ENCODE data around the gene KCTD18.

The KCTD18 gene

GRCh38 chr2:200446612-200447011 is 63.3 kb downstream of the KCTD18 start:
- no peak for TF ChIP-seq CTCF (IDR thresholded peaks at IDR 0.05; ENCODE audit: low read depth, low read length)
- no peak for TF ChIP-seq MAX (IDR thresholded peaks at IDR 0.05; ENCODE audit: low read depth, low read length)
- no peak for TF ChIP-seq MYC (IDR thresholded peaks at IDR 0.05; ENCODE audit: low read depth, low read length)
- no peak for TF ChIP-seq POLR2A (IDR thresholded peaks at IDR 0.05; ENCODE audit: extremely low read depth, insufficient read length)
- H3K4me3 ChIP-seq (ENCODE audit: low read depth, low read length), result no peak overlapping the region
- no peak for DNase-seq (ENCODE audit: low read depth)

- H3K4me3 ChIP-seq (ENCODE audit: low read depth, low read length), result no peak overlapping the region
- no peak for TF ChIP-seq CTCF (IDR thresholded peaks at IDR 0.05; ENCODE audit: low read depth, low read length)
- TF ChIP-seq MAX (IDR thresholded peaks at IDR 0.05; ENCODE audit: low read depth, low read length), result no peak
- TF ChIP-seq MYC (IDR thresholded peaks at IDR 0.05; ENCODE audit: low read depth, low read length), result no peak
- no peak for TF ChIP-seq POLR2A (IDR thresholded peaks at IDR 0.05; ENCODE audit: extremely low read depth, insufficient read length)
- no peak for DNase-seq (ENCODE audit: low read depth)
Measured at GRCh38 chr2:200445284-200445683, 64.6 kb downstream of the KCTD18 start.

- no peak overlapping the region for H3K4me3 ChIP-seq (ENCODE audit: low read depth, low read length)
- TF ChIP-seq MAX (IDR thresholded peaks at IDR 0.05; ENCODE audit: low read depth, low read length) (no peak), CTCF (IDR thresholded peaks at IDR 0.05; ENCODE audit: low read depth, low read length) (no peak), POLR2A (IDR thresholded peaks at IDR 0.05; ENCODE audit: extremely low read depth, insufficient read length) (no peak), MYC (IDR thresholded peaks at IDR 0.05; ENCODE audit: low read depth, low read length) (no peak)
- DNase-seq (ENCODE audit: low read depth), result no peak
Measured at GRCh38 chr2:200444530-200444929, 65.3 kb downstream of the KCTD18 start.

DNA sequence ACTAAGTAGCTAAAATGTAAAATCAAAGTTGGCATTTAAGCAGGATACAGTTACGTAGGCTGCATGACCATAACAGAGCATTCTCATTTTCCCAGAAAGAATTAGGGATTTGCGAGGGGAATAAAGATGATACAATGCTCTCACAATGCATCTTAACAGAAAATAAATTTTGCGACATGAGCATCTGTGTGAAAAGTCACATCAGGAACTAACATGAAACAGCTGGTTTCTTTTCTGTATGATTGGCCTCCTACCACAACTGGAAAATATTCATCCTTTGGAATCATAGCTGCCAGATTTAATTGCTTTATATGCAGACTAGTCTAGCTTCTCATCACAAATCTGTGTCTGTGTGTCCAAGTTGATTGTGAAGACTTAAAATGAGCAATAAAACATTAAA is 66.0 kb downstream of the KCTD18 start:
- TF ChIP-seq MYC (IDR thresholded peaks at IDR 0.05; ENCODE audit: low read depth, low read length) (no peak), POLR2A (IDR thresholded peaks at IDR 0.05; ENCODE audit: extremely low read depth, insufficient read length) (no peak), MAX (IDR thresholded peaks at IDR 0.05; ENCODE audit: low read depth, low read length) (no peak), CTCF (IDR thresholded peaks at IDR 0.05; ENCODE audit: low read depth, low read length) (no peak)
- H3K4me3 ChIP-seq (ENCODE audit: low read depth, low read length), result no peak overlapping the region
- DNase-seq (ENCODE audit: low read depth), result no peak

DNA sequence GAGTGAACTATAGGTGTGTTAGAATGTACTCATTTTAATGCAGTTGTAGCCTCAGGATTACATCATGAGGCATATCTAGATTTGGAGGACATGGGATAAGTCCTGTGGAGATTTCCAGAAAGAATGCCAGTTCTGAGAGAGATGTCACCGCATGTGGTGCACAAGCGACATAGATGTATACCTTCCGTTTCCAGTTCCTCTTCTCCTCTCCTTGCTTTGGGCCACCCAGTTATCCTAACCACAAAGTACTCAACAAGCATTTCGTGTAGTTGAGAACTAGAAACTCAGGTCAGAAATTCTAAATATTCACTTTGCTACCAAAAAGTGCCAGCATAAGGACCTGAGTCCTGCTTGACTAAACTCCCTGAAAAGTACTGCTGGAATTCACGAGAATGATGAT is 66.5 kb downstream of the KCTD18 start:
- DNase-seq (ENCODE audit: low read depth), result no peak
- TF ChIP-seq POLR2A (IDR thresholded peaks at IDR 0.05; ENCODE audit: extremely low read depth, insufficient read length) (no peak), CTCF (IDR thresholded peaks at IDR 0.05; ENCODE audit: low read depth, low read length) (no peak), MYC (IDR thresholded peaks at IDR 0.05; ENCODE audit: low read depth, low read length) (no peak), MAX (IDR thresholded peaks at IDR 0.05; ENCODE audit: low read depth, low read length) (no peak)
- H3K4me3 ChIP-seq (ENCODE audit: low read depth, low read length), result no peak overlapping the region

DNA sequence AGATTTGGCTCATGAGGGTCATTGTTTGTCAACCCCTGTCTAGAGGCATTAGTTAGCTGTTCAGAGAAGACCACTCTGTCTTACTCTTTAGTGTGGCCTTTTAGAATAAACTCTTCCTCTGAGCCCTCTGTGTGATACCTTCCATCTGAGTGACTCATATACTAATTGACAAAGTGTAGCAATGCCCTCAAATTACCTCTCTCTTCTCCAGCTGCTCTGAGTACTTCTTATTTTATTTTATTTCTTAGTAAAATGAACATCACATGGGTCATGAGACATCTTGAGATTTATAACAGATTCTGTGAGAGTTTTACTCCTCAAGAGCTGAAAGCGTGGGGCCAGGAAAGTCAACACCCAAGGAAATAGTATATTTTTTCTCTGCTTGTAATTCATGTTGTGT is 67.4 kb downstream of the KCTD18 start:
- DNase-seq (ENCODE audit: low read depth), result no peak
- no peak overlapping the region for H3K4me3 ChIP-seq (ENCODE audit: low read depth, low read length)
- TF ChIP-seq MAX (IDR thresholded peaks at IDR 0.05; ENCODE audit: low read depth, low read length), result no peak
- no peak for TF ChIP-seq CTCF (IDR thresholded peaks at IDR 0.05; ENCODE audit: low read depth, low read length)
- TF ChIP-seq POLR2A (IDR thresholded peaks at IDR 0.05; ENCODE audit: extremely low read depth, insufficient read length), result no peak
- no peak for TF ChIP-seq MYC (IDR thresholded peaks at IDR 0.05; ENCODE audit: low read depth, low read length)

All from NB4 (cell line).